HepG2 (cell line): ENCODE results near the gene BPIFB6. TPM values are rescaled to one million over a fixed set of nuclear protein-coding genes. Genes with fewer than 3 reads are reported as not detected.

Experiments
- AFF4 ChIP-seq: sonication (generic); formaldehyde crosslinking; IDR thresholded peaks from 2 replicates; pipeline ENCODE4 v1.4.0; 2020; ENCODE audit warnings: missing genetic modification reagents
- AKNA ChIP-seq: sonication (generic); formaldehyde crosslinking; IDR thresholded peaks from 2 replicates; pipeline ENCODE4 v1.4.0; 2020; ENCODE audit warnings: missing genetic modification reagents, borderline replicate concordance
- DZIP1 ChIP-seq: sonication (generic); formaldehyde crosslinking; IDR thresholded peaks from 2 replicates; pipeline ENCODE4 v1.5.0; 2020; ENCODE audit warnings: mild to moderate bottlenecking, missing genetic modification reagents
- ETS1 ChIP-seq: sonication (generic); formaldehyde crosslinking; IDR thresholded peaks from 2 replicates; pipeline ENCODE4 v1.4.0; 2020; ENCODE audit warnings: missing genetic modification reagents
- JDP2 ChIP-seq: sonication (generic); formaldehyde crosslinking; IDR thresholded peaks from 2 replicates; pipeline ENCODE4 v1.8.1; 2022; ENCODE audit warnings: missing genetic modification reagents, borderline replicate concordance
- MTERF4 ChIP-seq: sonication (generic); formaldehyde crosslinking; IDR thresholded peaks from 2 replicates; pipeline ENCODE4 v1.8.0; 2023; ENCODE audit warnings: mild to moderate bottlenecking, missing genetic modification reagents
- NR2F2 ChIP-seq: IDR thresholded peaks from 2 replicates; pipeline ENCODE4 v1.6.1; 2012; ENCODE audit warnings: low read depth, inconsistent platforms, borderline replicate concordance
- PAF1 ChIP-seq: IDR thresholded peaks from 2 replicates; pipeline ENCODE4 v1.6.1; 2016; ENCODE audit warnings: missing genetic modification reagents, missing compliant biosample characterization
- SP4 ChIP-seq: sonication (generic); formaldehyde crosslinking; IDR thresholded peaks from 2 replicates; pipeline ENCODE4 v1.8.1; 2023; ENCODE audit warnings: mild to moderate bottlenecking, missing genetic modification reagents
- ZBTB7A ChIP-seq: sonication (generic); formaldehyde crosslinking; IDR thresholded peaks from 2 replicates; pipeline ENCODE4 v1.8.0; 2022; ENCODE audit warnings: mild to moderate bottlenecking, missing genetic modification reagents
- ZNF44 ChIP-seq: sonication (generic); formaldehyde crosslinking; IDR thresholded peaks from 2 replicates; pipeline ENCODE4 v1.5.1; 2020; ENCODE audit warnings: mild to moderate bottlenecking, missing genetic modification reagents
- ZNF563 ChIP-seq: sonication (generic); formaldehyde crosslinking; IDR thresholded peaks from 2 replicates; pipeline ENCODE4 v1.8.0; 2022; ENCODE audit warnings: mild to moderate bottlenecking, moderate library complexity, missing genetic modification reagents
- ZNF629 ChIP-seq: sonication (generic); formaldehyde crosslinking; conservative IDR thresholded peaks from 2 replicates; pipeline ENCODE4 v1.5.0; 2020; ENCODE audit warnings: missing genetic modification reagents
- polyA plus RNA-seq, 8 experiments: library from polyadenylated mRNA; depleted of rRNA in 3 of 8; stranded (reverse) in 7 of 8; unstranded in 1 of 8; fragments of >200 nt; fragmentation: Illumina TruSeq in 4 of 8; extraction: Trizol in 4 of 8; gene quantifications; 2 replicates each; pipeline versions ENCODE4 v1.2.1 to v1.2.3, GENCODE V29; 2011 to 2016; ENCODE audit warnings: low read depth in 4 of 8, missing spikeins in 1 of 8, mixed read lengths in 1 of 8; ENCODE audit not compliant: insufficient read depth in 1 of 8
- total RNA-seq, 5 experiments: library from RNA; depleted of rRNA; stranded (reverse); fragments of >200 nt; fragmentation: Illumina TruSeq; extraction: Trizol; gene quantifications; 2 replicates each; pipeline ENCODE4 v1.2.3, GENCODE V29; 2016; ENCODE audit warnings: low read depth in 1 of 5

BPIFB6 gene
- total and polyA plus RNA-seq, 2 of the 13 experiments (the other 11 are each of a cell fraction or from before 2014, with no cell fraction given) = 0.13 to 1.7 TPM

GRCh38 chr20:33026779-33027759, 4.4 kb upstream of the BPIFB6 start (continued):
- peak; percentile 17 for TF ChIP-seq NR2F2
- 0 out of 2 replicates have a peak, but pooled peaks have one; percentile 73 for TF ChIP-seq MTERF4 (CRISPR knock-in tag)
- 0 out of 2 replicates have a peak, but pooled peaks have one; percentile 9 for TF ChIP-seq ZBTB7A (CRISPR knock-in tag)
- 0 out of 2 replicates have a peak, but pooled peaks have one; percentile 58 for TF ChIP-seq ZNF563 (CRISPR knock-in tag)
- no peak for TF ChIP-seq DZIP1
- TF ChIP-seq ZNF629 (CRISPR knock-in tag) = peak; percentile 46
- TF ChIP-seq AKNA (CRISPR knock-in tag) = no peak
- peak; percentile 14; the same call in 1 of the 2 replicates for TF ChIP-seq SP4
- TF ChIP-seq PAF1 (CRISPR knock-in tag) = no peak; the same call in none of the 2 replicates
- TF ChIP-seq AFF4 = peak; percentile 25; the same call in 1 of the 2 replicates
- TF ChIP-seq ETS1 (CRISPR knock-in tag) = 0 out of 2 replicates have a peak, but pooled peaks have one; percentile 80
- TF ChIP-seq JDP2 (CRISPR knock-in tag) = no peak
- no peak for TF ChIP-seq ZNF44 (CRISPR knock-in tag)
